Bronchial epithelial cell (primary cell): ENCODE measurements around the gene TNNI3. TPM values are rescaled to one million over a fixed set of nuclear protein-coding genes. Genes with fewer than 3 reads are reported as not detected.
A peak's percentile ranks its signal among the peaks of the same experiment; 100 is the strongest.

Experiments
- DNase-seq: peaks from one replicate; pipeline ENCODE4 v3.0.0-alpha.2; 2010; ENCODE audit warnings: low read depth
- FAIRE-seq: peaks from 2 replicates; lab custom pipeline; 2011; peaks lifted over from hg19 to GRCh38; lab: Jason Lieb, UNC
- H3K27me3 ChIP-seq: 2 replicates; pipeline ENCODE4 v1.5.1; 2011; ENCODE audit warnings: low read length; ENCODE audit not compliant: control insufficient read depth, insufficient read depth
- H3K36me3 ChIP-seq: 2 replicates; pipeline ENCODE4 v1.5.1; 2011; ENCODE audit warnings: low read length; ENCODE audit not compliant: control insufficient read depth, insufficient read depth
- H3K4me3 ChIP-seq: 2 replicates; pipeline ENCODE4 v1.5.1; 2011; ENCODE audit warnings: mild to moderate bottlenecking, low read depth, low read length, control low read depth
- total RNA-seq: library from RNA; depleted of rRNA; stranded (reverse); fragments of >200 nt; gene quantifications from 2 replicates; pipeline ENCODE4 v1.2.1, GENCODE V29; 2014
- TF ChIP-seq, protein P1 (sequence below): IDR thresholded peaks from 2 replicates; pipeline ENCODE4 v1.5.1; 2011; ENCODE audit warnings: mild to moderate bottlenecking, moderate library complexity, low read length, control low read depth, inconsistent platforms; ENCODE audit not compliant: insufficient read depth, severe bottlenecking

TNNI3 gene
- total RNA-seq, 1 donor from 2014 or later = 0.53 TPM

DNA sequence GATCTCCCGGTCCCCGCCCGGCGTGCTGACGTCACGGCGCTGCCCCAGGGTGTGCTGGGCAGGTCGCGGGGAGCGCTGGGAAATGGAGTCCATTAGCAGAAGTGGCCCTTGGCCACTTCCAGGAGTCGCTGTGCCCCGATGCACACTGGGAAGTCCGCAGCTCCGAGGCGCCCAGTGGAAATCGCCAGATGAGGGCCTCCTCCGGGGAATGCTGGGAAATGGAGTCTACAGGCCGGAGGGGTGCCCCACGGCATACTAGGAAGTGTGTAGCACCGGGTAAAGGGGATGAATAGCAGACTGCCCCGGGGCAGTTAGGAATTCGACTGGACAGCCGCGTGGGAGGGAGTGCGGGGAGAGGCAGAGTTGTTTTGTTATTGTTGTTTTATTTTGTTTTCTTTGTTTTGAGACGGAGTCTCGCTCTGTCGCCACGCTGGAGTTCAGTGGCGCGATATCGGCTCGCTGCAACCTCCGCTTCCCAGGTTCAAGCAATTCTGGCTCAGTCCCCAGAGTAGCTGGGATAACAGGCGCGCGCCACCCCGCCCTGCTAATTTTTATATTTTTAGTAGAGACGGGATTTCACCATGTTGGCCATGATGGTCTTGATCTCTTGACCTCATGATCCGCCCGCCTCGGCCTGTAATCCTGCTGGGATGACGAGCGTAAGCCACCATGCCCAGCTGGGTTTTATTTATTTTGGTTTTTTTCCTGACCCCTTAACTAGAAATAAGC is 39.7 kb downstream of the TNNI3 start:
- FAIRE-seq (no peak), DNase-seq (peak; percentile 93)
- Histone ChIP-seq H3K4me3 (peak overlapping the region; percentile 92), H3K27me3 (no peaks in the 10 kb centered on the region), H3K36me3 (no peaks in the 10 kb centered on the region)
- TF ChIP-seq, protein P1, sequence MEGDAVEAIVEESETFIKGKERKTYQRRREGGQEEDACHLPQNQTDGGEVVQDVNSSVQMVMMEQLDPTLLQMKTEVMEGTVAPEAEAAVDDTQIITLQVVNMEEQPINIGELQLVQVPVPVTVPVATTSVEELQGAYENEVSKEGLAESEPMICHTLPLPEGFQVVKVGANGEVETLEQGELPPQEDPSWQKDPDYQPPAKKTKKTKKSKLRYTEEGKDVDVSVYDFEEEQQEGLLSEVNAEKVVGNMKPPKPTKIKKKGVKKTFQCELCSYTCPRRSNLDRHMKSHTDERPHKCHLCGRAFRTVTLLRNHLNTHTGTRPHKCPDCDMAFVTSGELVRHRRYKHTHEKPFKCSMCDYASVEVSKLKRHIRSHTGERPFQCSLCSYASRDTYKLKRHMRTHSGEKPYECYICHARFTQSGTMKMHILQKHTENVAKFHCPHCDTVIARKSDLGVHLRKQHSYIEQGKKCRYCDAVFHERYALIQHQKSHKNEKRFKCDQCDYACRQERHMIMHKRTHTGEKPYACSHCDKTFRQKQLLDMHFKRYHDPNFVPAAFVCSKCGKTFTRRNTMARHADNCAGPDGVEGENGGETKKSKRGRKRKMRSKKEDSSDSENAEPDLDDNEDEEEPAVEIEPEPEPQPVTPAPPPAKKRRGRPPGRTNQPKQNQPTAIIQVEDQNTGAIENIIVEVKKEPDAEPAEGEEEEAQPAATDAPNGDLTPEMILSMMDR = no peak

DNA sequence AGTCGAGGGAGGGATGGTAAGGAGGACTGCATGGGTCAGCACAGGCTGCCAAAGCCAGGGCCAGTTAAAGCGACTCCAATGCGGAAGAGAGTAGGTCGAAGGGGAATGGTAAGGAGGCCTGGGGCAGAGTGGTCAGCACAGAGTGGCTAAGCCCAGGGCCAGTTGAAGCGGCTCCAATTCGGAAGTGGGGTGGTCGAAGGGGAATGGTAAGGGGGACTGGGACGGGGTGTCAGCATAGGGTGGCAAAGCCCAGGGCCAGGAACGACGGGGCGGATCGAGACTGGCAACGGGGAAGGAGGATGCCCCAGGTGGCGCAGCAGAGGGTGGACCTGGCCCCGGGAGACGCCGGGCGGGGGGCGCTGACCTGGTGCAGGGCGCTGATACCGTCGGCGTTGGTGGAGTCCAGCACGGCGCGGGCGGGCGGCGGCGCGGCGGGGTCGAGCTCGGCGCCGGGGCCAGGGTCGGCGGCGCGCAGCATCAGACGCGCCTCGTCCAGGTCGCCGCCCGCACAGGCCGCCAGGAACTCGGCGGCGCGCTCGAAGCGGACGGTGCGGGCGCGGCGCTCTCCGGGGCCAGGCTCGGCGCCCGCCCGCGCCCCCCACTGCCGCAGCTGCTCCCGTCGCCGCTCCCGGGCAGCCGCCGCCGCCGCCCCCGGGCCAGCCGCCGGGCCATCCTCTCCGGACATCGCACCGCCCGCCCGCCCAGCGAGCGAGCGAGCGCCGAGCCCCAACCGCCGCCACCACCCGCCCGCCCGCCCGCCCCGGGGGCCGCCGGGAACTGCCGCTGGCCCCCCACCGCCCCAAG is 40.5 kb downstream of the TNNI3 start, which contains the start of gene PPP1R12C:
Gene PPP1R12C (minus strand): TSS at position 779 of the 804 bp plus-strand sequence. CDS start 94 bp downstream, at position 685.
- TF ChIP-seq, protein P1 = no peak
- Histone ChIP-seq H3K4me3 (peak within 1 kb of the TSS; percentile 92), H3K36me3 (peaks cover 3% of the 10 kb centered on the region), H3K27me3 (no peaks in the 10 kb centered on the region)
- FAIRE-seq (no peak), DNase-seq (no peak)

GRCh38 chr19:55116232-55116858 is 41.2 kb downstream of the TNNI3 start:
- FAIRE-seq = no peak
- peaks cover 3% of the 10 kb centered on the region for H3K36me3 ChIP-seq
- H3K27me3 ChIP-seq = no peaks in the 10 kb centered on the region
- DNase-seq = peak; percentile 37
- TF ChIP-seq, protein P1 = no peak
- peak overlapping the region; percentile 92 for H3K4me3 ChIP-seq

- Histone ChIP-seq H3K27me3 (no peaks in the 10 kb centered on the region), H3K4me3 (no peak overlapping the region), H3K36me3 (peaks cover 3% of the 10 kb centered on the region)
- DNase-seq = no peak
- TF ChIP-seq, protein P1 = no peak
- no peak for FAIRE-seq
Measured at GRCh38 chr19:55115446-55116065, 42.0 kb downstream of the TNNI3 start.

- peaks cover 5% of the 10 kb centered on the region for H3K36me3 ChIP-seq
- H3K27me3 ChIP-seq = no peaks in the 10 kb centered on the region
- no peak for FAIRE-seq
- H3K4me3 ChIP-seq = no peak overlapping the region
- TF ChIP-seq, protein P1 = no peak
- DNase-seq = no peak
Measured at GRCh38 chr19:55114566-55115145, 42.9 kb downstream of the TNNI3 start.
